Lower leg skin (tissue), 4 donors: Measurements from ENCODE around the gene FAM124A. TPM values are rescaled to one million over a fixed set of nuclear protein-coding genes. Genes with fewer than 3 reads are reported as not detected.

Experiments
- DNase-seq, 2 donors: peaks; one replicate each; pipeline ENCODE4 v3.0.0-alpha.2; 2019; ENCODE audit warnings: low spot score in 2 of 2
- H3K4me3 ChIP-seq: fragments of 200-600 bp; sonication (generic); 2 replicates; pipeline ENCODE4 v1.5.1; 2017; ENCODE audit warnings: mild to moderate bottlenecking, low read depth; ENCODE audit not compliant: poor library complexity, severe bottlenecking
- POLR2A ChIP-seq, 2 donors: fragments of 450-650 bp; IDR thresholded peaks; one replicate each; pipeline ENCODE4 v1.6.1; 2016 to 2017; ENCODE audit warnings: antibody characterized with exemption in 2 of 2, mild to moderate bottlenecking in 1 of 2, moderate library complexity in 1 of 2
- WGBS, 2 donors: methylation state at CpG; one replicate each; pipeline ENCODE4 v1.1.5; 2018; 5-methylcytosine and 5-hydroxymethylcytosine counted together
- intact Hi-C: fragments of 100-400 bp; cut with DNase I; formaldehyde crosslinking; loops from one replicate; pipeline ENCODE4 v1.15.0; 2023; ENCODE audit warnings: low total_unique reads
- total RNA-seq, 4 donors: library from RNA; depleted of rRNA; stranded (reverse); fragments of >200 nt; gene quantifications; one replicate each; pipeline ENCODE4 v1.1.0, GENCODE V29; 2016
- TF ChIP-seq, protein P1 (sequence below), 3 donors: fragments of 450-650 bp; IDR thresholded peaks; one replicate each; pipeline ENCODE4 v1.5.1; 2016; ENCODE audit warnings: antibody characterized with exemption in 3 of 3, mild to moderate bottlenecking in 3 of 3, moderate library complexity in 2 of 3

The FAM124A gene
- total RNA-seq, 4 donors from 2014 or later: 0.30 to 5.0 (median 2.1) TPM

DNA sequence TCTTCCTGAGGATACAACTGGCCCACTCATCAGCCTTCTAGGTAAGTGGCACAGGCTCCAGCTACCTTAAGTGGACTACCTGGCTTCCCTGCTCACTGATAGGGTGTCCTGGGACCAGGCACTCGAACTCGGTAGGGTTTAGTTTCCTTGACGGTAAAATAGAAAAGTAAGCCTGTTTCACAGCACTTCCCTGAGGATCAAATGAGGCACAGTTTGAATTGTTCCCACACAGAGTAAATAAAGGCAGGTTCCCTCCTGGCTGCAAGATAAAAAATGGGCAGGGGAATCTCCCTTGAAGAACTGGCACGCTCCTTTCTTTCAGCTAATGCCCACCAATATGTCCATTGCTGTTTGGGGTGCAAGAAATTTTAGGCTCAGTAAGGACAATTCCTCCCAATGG, 1.1 kb upstream of the FAM124A start:
- no peak for TF ChIP-seq POLR2A (IDR thresholded peaks at IDR 0.05)
- TF ChIP-seq, protein P1, sequence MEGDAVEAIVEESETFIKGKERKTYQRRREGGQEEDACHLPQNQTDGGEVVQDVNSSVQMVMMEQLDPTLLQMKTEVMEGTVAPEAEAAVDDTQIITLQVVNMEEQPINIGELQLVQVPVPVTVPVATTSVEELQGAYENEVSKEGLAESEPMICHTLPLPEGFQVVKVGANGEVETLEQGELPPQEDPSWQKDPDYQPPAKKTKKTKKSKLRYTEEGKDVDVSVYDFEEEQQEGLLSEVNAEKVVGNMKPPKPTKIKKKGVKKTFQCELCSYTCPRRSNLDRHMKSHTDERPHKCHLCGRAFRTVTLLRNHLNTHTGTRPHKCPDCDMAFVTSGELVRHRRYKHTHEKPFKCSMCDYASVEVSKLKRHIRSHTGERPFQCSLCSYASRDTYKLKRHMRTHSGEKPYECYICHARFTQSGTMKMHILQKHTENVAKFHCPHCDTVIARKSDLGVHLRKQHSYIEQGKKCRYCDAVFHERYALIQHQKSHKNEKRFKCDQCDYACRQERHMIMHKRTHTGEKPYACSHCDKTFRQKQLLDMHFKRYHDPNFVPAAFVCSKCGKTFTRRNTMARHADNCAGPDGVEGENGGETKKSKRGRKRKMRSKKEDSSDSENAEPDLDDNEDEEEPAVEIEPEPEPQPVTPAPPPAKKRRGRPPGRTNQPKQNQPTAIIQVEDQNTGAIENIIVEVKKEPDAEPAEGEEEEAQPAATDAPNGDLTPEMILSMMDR (IDR thresholded peaks at IDR 0.05): no peak
- 54 to 73% methylated on average over 4 of the region's 4 CpGs for WGBS, 2 donors
- no peak overlapping the region for H3K4me3 ChIP-seq
- DNase-seq: no peak
- intact Hi-C loops: no loop called here

DNA sequence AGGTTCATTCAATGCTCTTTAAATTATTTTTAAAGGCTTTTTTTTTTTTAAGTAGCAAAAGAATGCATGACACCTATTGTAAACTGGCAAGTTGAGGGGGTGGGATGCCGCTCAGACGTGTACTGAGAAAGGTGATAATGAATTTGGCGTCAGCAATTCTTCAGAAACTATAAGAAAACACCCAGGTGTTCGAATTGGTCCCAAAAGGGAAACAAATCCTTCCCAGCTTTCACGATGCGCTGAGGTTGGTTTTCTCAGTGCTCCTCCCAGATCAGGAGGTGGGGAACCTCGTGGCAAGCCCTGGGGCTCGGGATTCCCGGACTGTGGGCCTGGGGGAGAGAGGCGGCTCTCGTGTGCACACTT, 543 bp upstream of the FAM124A start:
- WGBS, 2 donors: 5 to 8% methylated on average over 9 to 11 of the region's 11 CpGs
- intact Hi-C loops: no loop called here
- H3K4me3 ChIP-seq: peak overlapping the region; percentile 19
- DNase-seq: no peak
- TF ChIP-seq, protein P1 (IDR thresholded peaks at IDR 0.05): no peak
- no peak for TF ChIP-seq POLR2A (IDR thresholded peaks at IDR 0.05)

DNA sequence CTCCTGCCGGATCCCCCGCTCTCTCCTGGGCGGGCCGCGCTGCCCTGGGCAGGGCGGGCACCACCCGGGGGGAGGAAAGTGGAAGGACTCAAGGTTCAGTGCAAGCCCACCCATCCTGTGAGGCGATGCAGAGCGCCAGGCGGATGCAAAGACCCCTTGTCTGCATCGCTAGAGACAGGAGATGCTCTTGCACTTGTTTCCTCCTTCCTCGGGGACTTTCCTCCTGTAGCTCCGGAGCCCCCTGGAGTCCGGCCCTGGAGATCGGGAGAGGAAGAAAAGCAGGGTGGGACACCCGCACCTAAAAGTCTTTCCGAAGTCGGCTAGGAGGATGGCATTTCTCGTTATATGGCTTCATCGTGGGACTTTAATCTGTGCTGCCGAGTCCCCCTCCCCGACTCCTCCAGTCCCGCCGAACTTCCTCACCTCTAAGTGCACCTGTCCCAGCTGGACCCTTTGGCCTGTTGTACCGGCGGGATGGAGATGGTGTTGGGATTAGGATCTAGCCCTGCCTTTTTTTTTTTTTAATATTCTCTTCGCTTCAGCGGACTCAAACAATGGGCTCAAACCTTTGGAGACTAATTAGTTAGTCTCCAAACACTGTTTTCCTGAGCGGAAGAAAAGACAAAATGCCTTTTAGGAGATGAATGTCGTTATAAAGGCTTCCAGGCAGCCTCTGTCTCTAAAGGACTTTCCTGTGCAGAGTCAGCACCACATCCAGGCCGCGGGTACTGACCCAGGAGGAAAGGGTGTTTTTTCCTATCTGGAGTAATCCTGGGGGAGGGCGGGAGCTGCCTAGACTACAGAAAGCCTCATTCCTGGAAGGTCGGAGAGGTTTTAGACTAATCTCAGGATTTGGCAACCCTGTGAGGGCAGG, 725 bp downstream of the FAM124A start:
- no peak for DNase-seq
- peak overlapping the region; percentile 67 for H3K4me3 ChIP-seq
- 5 to 12% methylated on average over 30 to 34 of the region's 34 CpGs for WGBS, 2 donors
- TF ChIP-seq, protein P1 (IDR thresholded peaks at IDR 0.05): no peak
- no peak for TF ChIP-seq POLR2A (IDR thresholded peaks at IDR 0.05)
- intact Hi-C loops: no loop called here

DNA sequence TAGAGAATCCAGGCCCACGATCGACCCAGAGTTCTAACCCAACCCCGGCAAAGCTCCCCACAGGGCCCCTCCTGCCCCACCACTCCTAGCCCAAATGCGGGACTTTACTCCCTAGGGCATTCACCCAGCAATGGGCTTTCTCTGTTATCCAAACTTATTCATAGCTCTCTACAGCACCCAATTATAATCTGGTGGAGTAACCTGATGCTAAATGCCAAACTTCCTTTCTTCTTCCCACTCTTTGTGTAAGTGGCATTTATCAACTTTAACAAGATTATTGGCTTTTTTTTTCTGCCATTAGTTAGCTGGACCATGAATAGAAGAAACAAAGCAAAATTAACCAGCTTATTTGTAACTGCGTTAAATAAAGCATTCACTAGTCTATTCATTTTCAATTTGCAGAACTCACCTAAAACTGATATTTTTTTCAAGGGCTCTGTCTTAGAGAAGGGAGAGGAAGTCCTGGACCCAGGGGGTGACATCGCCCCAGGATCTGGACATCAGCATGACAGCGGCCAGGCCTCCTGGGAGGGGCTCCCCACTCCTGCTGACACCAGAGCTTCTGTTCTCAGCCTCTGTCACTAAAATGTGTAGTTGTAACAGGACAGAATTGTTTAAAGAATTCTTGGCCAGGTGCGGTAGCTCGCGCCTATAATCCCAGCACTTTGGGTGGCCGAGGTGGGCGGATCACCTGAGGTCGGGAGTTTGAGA, 1.5 kb downstream of the FAM124A start:
- H3K4me3 ChIP-seq: no peak overlapping the region
- intact Hi-C loops: no loop called here
- WGBS, 2 donors: 75 to 78% methylated on average over 13 of the region's 13 CpGs
- TF ChIP-seq POLR2A (IDR thresholded peaks at IDR 0.05): no peak
- TF ChIP-seq, protein P1 (IDR thresholded peaks at IDR 0.05): no peak
- DNase-seq: no peak

DNA sequence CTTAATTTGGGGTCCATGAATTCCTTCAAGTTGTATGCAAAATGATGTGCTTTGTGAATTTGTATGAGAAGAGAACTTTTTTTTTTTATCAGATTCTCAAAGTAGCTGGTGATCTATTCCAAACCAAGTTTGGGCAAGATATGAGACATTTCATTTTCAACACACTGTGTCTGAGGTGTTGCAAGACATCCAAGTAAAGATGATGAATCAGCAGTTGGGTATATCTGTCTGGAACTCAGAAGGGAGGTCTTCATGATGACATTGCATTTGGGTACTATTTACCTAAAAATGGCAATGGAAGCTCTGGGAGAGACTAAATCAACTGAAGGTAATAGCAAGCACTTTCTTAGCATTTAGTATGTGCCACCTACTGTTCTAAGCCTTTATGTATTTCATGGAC, 2.8 kb downstream of the FAM124A start:
- no peak for TF ChIP-seq POLR2A (IDR thresholded peaks at IDR 0.05)
- TF ChIP-seq, protein P1 (IDR thresholded peaks at IDR 0.05): no peak
- intact Hi-C loops: no loop called here
- DNase-seq: no peak
- no peak overlapping the region for H3K4me3 ChIP-seq
